A673 (cell line): ENCODE results near the gene RBBP6.

Experiments
- EZH2 ChIP-seq: fragments of 200-600 bp; sonication (generic); IDR thresholded peaks from 2 replicates; pipeline ENCODE4 v1.6.1; 2017; ENCODE audit warnings: borderline replicate concordance, low read depth, mild to moderate bottlenecking, mixed read lengths, antibody characterized with exemption, low read length; ENCODE audit not compliant: poor library complexity, severe bottlenecking
- TF ChIP-seq, protein P1 (sequence below): fragments of 300-800, 200-600 bp; sonication (generic); conservative IDR thresholded peaks from 2 replicates; pipeline ENCODE4 v1.5.1; 2017; ENCODE audit warnings: low read depth, mild to moderate bottlenecking, antibody characterized with exemption, low read length, moderate library complexity, mixed read lengths

DNA sequence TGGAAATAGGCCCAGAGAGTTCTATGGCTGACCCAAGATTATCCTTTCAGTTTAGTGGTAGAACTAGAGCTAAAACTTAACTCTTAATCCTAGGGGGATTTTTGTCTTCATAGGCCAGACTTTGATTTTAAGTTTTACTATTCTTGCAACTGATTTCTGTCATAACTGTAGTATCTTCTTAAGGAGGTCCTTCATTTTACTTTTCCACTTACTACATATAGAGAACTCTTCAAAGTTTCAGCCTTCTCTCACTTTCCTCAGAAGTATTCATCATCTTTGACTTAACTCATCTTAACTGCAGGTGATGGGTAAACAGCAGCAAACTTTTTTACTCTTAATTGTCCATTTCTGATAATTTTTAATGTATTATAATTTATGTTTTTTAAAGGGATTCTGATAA is 23.4 kb downstream of the RBBP6 start:
- TF ChIP-seq, protein P1, sequence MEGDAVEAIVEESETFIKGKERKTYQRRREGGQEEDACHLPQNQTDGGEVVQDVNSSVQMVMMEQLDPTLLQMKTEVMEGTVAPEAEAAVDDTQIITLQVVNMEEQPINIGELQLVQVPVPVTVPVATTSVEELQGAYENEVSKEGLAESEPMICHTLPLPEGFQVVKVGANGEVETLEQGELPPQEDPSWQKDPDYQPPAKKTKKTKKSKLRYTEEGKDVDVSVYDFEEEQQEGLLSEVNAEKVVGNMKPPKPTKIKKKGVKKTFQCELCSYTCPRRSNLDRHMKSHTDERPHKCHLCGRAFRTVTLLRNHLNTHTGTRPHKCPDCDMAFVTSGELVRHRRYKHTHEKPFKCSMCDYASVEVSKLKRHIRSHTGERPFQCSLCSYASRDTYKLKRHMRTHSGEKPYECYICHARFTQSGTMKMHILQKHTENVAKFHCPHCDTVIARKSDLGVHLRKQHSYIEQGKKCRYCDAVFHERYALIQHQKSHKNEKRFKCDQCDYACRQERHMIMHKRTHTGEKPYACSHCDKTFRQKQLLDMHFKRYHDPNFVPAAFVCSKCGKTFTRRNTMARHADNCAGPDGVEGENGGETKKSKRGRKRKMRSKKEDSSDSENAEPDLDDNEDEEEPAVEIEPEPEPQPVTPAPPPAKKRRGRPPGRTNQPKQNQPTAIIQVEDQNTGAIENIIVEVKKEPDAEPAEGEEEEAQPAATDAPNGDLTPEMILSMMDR: no peak
- TF ChIP-seq EZH2: no peak
